Right ventricle myocardium superior (tissue), 1 donor: ENCODE data around the gene STK32C. TPM values are rescaled to one million over a fixed set of nuclear protein-coding genes. Genes with fewer than 3 reads are reported as not detected.
"Not testable (repeated sequence)": the region's sequence is repeated elsewhere in the genome, so short reads cannot be mapped to it uniquely, and the experiment has no call there.

Experiments
- ATAC-seq: fragments of 200-7000 bp; cut with Tn5 transposase; one replicate; pipeline ENCODE4 v1.9.1; 2020; ENCODE audit warnings: mild to moderate bottlenecking; ENCODE audit not compliant: poor library complexity
- DNase-seq: peaks from one replicate; pipeline ENCODE4 v3.0.0-alpha.2; 2020
- intact Hi-C: fragments of 100-400 bp; cut with DNase I; formaldehyde crosslinking; loops from one replicate; pipeline ENCODE4 v1.11.2; 2022
- total RNA-seq: library from RNA; stranded (reverse); fragmentation: NEBNext Ultra II Directional; extraction: Animal tissue kit (Norgen Biotek cat#: 25700); gene quantifications from one replicate; pipeline ENCODE4 v1.2.1, GENCODE V29; 2021
- donor health status: DM: no; HTN: yes; CAD: no; lungs with severe emphysema.

Gene STK32C
- total RNA-seq, 1 donor from 2014 or later, result 5.9 TPM

GRCh38 chr10:132341781-132342180 lies 34.0 kb upstream of the STK32C start:
- DNase-seq, result no peak
- intact Hi-C loops, result no loop called here
- no peak for ATAC-seq

- DNase-seq (no peak), ATAC-seq (no peak)
- intact Hi-C loops, result no loop called here
Measured at GRCh38 chr10:132341017-132341416, 33.3 kb upstream of the STK32C start.

DNA sequence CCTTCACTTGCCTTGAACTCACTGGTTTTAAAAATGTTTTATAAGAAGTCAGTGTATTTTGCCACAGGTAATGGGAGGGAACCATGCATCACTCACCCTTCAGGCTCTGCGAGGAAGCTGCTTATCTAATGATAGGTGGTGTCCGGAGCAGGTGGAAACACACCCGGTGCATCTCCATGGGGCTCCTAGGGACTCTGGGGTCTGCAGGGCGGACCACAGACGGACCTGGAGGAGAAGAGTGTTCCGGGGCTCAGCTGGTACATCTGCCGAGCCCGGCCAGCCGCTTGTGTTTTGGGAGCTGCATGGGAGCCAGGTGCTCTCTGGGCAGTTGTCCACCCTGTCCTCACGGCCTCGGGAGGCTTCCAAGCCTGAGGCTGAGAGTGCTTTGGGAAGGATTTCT lies 31.5 kb upstream of the STK32C start:
- DNase-seq (no peak), ATAC-seq (no peak)
- intact Hi-C loops, result no loop called here

DNA sequence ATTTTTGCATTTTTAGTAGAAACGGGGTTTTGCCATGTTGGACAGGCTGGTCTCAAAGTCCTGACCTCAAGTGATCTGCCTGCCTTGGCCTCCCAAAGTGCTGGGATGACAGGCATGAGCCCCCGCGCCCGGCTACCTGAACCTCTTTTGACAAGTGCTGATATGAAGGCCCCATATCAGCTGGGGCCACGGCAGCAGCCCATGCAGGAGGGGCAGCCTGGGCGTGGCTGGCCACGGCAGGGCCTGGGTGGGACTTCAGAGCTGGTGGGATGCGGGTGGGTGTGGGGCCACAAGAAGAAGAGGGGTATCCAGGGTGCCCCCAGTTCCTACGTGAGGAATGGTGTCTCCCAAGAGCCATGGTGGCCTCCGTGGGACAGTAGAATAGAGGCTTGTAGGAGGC lies 31.1 kb upstream of the STK32C start:
- intact Hi-C loops, result no loop called here
- DNase-seq (no peak), ATAC-seq (no peak)

- intact Hi-C loops, DNase-seq, ATAC-seq: not testable (repeated sequence)
Measured at GRCh38 chr10:132337854-132338253, 30.1 kb upstream of the STK32C start.

- intact Hi-C loops, result no loop called here
- DNase-seq (no peak), ATAC-seq (peak; percentile 19)
Measured at GRCh38 chr10:132336919-132337407, 29.2 kb upstream of the STK32C start.

DNA sequence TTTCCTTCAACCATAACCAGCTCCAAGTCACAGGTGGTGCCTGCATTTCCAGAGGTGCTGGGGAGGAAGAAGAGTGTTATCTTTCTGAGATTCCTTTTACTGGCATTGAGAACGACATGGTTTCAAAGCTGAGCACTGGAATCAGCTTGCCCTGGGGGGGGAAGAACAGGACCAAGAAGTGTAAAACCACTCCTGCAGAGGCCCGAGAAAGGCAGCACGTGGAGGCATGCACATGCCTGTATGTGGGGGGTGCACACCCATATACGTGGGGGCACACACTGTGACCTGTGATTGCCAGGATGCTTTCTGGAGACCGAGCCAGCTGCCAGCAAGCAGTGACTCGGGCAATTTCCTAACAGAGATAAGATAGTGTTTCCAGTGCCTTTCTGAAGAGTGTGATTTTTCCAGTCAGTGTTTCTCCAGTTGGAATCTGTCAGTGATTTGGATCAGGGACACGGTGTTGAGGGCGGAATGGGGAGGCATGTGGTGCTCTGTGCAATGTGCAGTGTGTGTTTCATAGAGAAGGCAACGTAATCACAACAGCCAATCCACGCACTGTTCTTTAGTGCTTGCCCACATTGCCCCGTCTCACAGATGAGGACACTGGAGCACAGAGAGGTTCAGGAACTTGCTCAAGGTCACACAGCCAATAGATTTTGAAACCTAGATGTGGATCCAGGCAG lies 28.5 kb upstream of the STK32C start:
- intact Hi-C loops, result no loop called here
- ATAC-seq (no peak), DNase-seq (no peak)

DNA sequence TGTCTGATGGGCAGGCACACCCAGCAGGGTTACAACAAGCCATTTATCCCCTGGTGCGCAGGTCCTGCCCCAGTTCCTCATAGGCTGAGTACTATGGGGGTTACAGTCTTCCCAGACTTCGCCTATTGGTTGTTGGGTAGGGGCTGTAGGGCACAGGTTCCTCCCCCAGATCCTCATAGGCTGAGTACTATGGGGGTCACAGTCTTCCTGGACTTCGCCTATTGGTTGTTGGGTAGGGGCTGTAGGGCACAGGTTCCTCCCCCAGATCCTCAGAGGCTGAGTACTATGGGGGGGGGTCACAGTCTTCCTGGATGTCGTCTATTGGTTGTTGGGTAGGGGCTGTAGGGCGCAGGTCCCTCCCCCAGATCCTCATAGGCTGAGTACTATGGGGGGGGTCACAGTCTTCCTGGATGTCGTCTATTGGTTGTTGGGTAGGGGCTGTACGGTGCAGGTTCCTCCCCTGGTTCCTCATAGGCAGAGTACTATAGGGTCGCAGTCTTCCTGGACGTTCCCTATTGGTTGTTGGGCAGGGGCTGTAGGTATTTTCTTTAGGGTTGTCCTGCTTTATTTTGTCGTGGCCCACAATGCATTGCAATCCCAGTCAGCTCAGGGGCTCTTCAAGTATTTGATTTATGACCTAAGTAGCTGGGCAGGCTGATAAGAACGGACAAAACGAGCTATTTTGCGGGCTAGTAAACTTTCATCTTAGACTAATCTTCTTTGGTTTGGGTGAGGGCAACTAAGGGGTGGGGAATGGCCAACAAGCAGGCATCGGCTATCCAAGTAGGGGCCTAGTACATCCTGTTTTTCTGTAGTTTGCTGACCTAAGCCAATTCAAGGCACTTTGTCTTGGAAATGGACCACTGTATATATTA lies 27.7 kb upstream of the STK32C start:
- intact Hi-C loops, result no loop called here
- no peak for DNase-seq
- no peak for ATAC-seq

DNA sequence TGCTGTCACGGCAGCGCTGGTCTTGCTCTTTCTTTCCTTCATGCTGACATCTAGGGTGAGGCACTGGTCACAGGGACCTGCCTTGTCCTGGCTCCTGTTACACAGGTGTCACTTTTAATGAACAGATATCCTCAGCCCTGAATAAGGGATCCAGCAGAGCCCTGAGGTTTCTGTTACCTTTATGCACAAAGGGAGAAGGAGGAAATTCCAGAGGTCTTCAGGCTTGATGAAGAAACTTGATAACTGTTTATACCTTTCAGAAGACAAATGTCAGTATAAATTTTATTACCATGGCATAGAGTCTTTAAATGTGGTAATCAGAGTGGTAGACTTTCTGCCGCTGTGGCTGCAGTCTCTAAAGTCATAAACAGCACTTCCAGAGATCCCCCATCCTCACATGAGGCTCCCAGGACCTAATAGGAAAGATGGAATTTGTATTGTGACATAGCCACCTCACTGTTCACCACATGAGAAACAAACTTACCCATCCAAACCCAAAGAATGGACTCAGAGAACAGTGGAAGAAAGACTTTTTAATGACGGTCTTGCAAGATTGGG lies 27.0 kb upstream of the STK32C start:
- no peak for ATAC-seq
- DNase-seq, result no peak
- intact Hi-C loops, result no loop called here

DNA sequence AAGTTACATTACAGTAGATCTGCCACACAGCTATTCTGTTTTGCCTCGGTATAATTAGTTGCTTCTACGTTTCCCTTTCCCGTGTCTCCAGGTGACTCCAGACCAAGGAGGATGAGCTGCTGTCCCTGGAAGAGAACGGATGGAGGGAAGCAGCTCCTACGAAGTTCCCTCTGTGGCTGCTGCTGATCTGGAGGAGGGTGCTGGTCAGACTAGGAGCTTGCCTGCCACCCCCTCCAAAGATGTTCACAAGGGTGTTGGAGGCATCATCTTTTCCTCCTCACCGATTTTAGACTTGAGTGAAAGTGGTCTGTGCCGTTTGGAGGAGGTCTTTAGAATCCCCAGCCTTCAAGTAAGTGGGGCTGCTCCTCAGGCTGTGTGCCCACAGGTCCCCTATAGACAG lies 25.6 kb upstream of the STK32C start:
- no peak for ATAC-seq
- DNase-seq, result no peak
- intact Hi-C loops, result no loop called here

DNA sequence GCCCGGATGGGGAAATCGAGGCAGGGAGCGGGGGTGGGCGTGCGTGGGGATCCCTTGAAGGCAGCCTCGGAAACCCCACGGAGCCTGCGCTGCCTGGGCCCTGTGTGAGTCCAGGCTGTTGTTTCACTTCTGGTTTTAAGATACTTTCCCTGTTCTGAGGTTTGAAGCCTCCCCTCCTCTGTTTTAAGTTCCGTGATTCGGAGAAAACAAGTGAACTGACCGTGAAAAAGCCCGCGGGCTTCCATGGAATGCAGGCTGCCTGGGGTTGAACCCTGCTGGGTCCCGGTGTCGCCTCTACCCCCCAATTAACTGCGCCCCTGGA lies 24.6 kb upstream of the STK32C start:
- ATAC-seq (no peak), DNase-seq (no peak)
- intact Hi-C loops, result no loop called here

DNA sequence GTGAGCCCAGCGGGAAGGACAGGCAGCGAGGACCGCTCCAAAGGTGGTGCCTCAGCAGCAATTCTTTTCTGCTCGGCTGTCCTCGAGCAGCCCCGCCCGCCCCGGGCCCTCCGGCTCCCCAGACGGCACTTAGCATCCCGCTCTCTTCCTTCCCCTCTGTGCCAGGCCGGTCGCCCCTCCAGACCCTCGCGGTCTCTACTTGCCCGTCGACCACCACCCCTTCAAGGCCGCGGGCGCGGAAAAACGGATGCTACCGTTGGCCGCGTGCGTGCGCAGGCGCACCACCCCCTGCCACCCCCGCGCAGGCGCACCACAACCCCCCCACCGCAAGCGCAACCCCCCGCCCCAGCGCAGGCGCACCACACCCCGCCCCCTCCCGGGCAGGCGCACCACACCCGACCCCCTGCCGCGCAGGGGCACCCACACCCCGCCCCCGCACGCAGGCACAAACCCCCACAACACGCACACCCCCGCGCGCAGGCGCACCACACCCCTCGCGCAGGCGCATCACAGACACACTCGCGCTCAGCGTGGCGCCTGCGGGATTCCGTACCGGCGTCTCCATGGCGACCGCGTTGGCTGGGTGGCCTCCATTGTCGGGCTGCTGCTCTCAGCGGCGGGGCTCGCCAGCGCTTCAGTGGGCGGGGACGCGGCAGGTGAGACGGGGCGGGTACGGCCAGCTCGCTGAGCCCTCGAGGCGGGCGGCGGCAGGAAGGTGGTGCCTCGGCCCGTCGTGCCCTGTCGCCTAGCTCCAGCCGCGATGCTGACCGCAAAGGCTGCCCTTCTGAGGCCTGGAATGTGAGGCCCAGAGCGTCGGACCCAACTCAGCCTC lies 24.1 kb upstream of the STK32C start, which contains the start of gene LRRC27:
LRRC27 (plus strand) TSS at position 593 of the 832 bp plus-strand sequence. CDS start 1,332 bp downstream, outside the sequence.
- ATAC-seq (peak; percentile 96), DNase-seq (peak; percentile 99)
- intact Hi-C loops, result no loop called here

GRCh38 chr10:132330486-132330833 lies 22.7 kb upstream of the STK32C start:
- intact Hi-C loops, result no loop called here
- DNase-seq (no peak), ATAC-seq (no peak)

GRCh38 chr10:132329565-132330485 lies 22.1 kb upstream of the STK32C start:
- intact Hi-C loops, result no loop called here
- no peak for ATAC-seq
- no peak for DNase-seq

DNA sequence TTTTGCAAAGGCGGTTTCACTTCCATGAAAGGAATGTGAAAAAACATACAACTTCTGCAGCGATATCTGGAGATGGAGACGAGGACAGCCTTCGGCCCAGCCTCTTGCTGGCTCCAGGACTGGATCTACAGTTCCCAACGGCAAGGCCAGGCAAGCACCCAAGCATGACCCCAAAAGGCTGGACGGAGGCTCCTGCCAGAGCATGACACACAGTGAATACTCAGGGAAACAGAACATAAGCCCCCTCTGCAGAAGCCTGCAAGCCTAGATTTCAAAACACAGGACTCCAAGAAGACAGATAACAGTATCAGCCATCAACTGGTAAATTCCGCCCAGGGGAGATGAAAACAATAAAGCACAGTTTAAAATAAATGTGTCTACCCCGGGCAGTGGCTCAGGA lies 21.0 kb upstream of the STK32C start:
- intact Hi-C loops, result no loop called here
- DNase-seq (peak; percentile 88), ATAC-seq (peak; percentile 26)

DNA sequence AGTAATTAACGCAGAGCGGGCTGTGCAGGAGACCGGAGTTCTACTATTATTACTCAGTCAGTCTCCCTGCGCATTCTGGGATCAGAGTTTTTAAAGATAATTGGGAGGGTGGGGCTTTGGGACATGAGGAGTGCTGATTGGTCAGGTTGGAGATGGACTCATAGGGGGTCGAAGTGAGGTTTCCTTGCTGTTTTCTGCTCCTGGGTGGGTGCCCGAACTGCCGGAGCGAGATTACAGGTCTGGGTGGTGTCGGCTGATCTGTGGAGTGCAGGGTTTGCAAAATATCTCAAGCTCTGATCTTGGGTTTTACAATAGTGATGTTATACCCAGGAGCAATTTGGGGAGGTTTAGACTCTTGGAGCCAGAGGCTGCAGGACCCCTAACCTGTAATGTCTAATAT lies 20.4 kb upstream of the STK32C start:
- ATAC-seq, result no peak
- intact Hi-C loops, result no loop called here
- no peak for DNase-seq

- ATAC-seq, result no peak
- DNase-seq, result no peak
- intact Hi-C loops, result no loop called here
Measured at GRCh38 chr10:132326925-132327324, 19.2 kb upstream of the STK32C start.

DNA sequence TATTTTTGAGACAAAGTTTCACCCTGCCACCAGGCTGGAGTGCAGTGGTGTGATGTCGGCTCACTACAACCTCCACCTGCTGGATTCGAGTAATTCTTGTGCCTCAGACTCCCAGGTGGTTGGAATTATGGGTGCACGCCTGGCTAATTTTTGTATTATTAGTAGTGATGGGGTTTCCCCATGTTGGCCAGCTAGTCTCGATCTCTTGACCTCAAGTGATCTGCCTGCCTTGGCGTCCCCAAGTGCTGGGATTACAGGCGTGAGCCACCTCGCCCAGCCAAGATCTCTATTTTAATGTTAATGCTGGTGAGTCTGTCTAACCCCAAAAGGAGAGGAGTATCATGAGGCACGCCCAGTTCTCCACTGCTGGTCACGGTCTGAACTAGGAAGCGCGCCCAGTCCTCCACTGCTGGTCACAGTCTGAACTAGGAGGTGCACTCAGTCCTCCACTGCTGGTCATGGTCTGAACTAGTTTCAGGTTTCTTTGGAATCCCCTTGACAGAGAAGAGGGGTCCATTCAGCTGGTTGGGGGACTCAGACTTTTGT lies 18.7 kb upstream of the STK32C start:
- intact Hi-C loops, result no loop called here
- no peak for ATAC-seq
- DNase-seq, result no peak
